SH-SY5Y (cell line): ENCODE measurements around the gene BLOC1S1.

ENCODE experiments used
- GATA2 ChIP-seq: IDR thresholded peaks from 2 replicates; pipeline ENCODE4 v1.6.1; 2011; ENCODE audit warnings: mild to moderate bottlenecking, low read depth, low read length
- GATA3 ChIP-seq: IDR thresholded peaks from 2 replicates; pipeline ENCODE4 v1.6.1; 2011; ENCODE audit warnings: low read depth, mild to moderate bottlenecking, low read length, moderate library complexity

DNA sequence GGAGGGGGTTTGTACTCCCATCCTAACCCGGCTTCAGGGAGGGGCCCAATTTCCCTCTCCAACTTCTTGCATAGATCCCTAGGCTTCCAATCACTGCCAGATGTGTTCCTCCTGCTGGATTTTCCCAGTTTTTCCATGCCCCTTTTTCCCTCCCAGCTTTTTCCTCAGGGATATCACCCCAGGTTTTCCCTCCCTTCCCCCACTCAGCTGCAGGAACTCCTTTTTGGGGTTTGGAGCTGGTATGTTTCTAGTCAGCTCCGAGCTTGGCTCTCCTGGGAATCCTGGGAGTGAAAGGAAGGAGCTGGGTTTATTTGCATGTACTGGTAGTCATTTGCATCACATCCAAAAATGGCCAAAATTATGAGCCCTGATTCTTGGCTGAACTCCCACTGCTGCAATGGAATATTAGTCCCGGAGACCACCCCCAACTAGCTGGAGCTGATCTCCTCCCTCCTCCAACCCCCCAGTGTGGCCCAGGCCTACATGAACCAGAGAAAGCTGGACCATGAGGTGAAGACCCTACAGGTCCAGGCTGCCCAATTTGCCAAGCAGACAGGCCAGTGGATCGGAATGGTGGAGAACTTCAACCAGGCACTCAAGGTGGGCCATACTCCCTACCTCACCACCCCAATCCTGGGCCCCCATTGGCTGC lies 2.9 kb downstream of the BLOC1S1 start:
- TF ChIP-seq GATA2 = no peak
- TF ChIP-seq GATA3 = no peak
